NCI-H82 treated with DMSO at 0.1 percent for 48 hours (cell line): ENCODE results near the gene MPLKIP.
"Not testable (repeated sequence)": the region's sequence is repeated elsewhere in the genome, so short reads cannot be mapped to it uniquely, and the experiment has no call there.

Source experiments
- DNase-seq: peaks from one replicate; lab custom pipeline; 2025; ENCODE audit not compliant: unreplicated experiment; lab: John Stamatoyannopoulos, UW

The MPLKIP gene

GRCh38 chr7:40134428-40135316 lies at the start of gene MPLKIP, which contains the start of gene SUGCT:
TSS of gene MPLKIP (minus strand) at chr7:40134622. CDS start at chr7:40134567, 55 bp downstream.
TSS of gene SUGCT (plus strand) at chr7:40135005.
- DNase-seq, result peak; percentile 88

- no peak for DNase-seq
These were observed 48.0 kb upstream of the MPLKIP start for GRCh38 chr7:40182452-40182851.

GRCh38 chr7:40177071-40177470 lies 42.6 kb upstream of the MPLKIP start:
- no peak for DNase-seq

GRCh38 chr7:40175725-40176510 lies 41.5 kb upstream of the MPLKIP start:
- DNase-seq, result no peak

- DNase-seq, result not testable (repeated sequence)
These were observed 40.8 kb upstream of the MPLKIP start for GRCh38 chr7:40175256-40175655.

GRCh38 chr7:40173121-40173520 lies 38.7 kb upstream of the MPLKIP start:
- not testable (repeated sequence) for DNase-seq

- not testable (repeated sequence) for DNase-seq
These were observed 33.8 kb upstream of the MPLKIP start for GRCh38 chr7:40168266-40168665.

GRCh38 chr7:40167291-40167690 lies 32.9 kb upstream of the MPLKIP start:
- no peak for DNase-seq

- no peak for DNase-seq
These were observed 30.8 kb upstream of the MPLKIP start for GRCh38 chr7:40165216-40165615.

- no peak for DNase-seq
These were observed 28.1 kb upstream of the MPLKIP start for GRCh38 chr7:40162516-40162915.

- no peak for DNase-seq
These were observed 22.6 kb upstream of the MPLKIP start for GRCh38 chr7:40156988-40157387.

- DNase-seq, result no peak
These were observed 17.1 kb upstream of the MPLKIP start for GRCh38 chr7:40151504-40151903.

- DNase-seq, result no peak
These were observed 14.2 kb upstream of the MPLKIP start for GRCh38 chr7:40148671-40149070.

GRCh38 chr7:40148247-40148580 lies 13.8 kb upstream of the MPLKIP start:
- DNase-seq, result not testable (repeated sequence)

- DNase-seq, result no peak
These were observed 13.2 kb upstream of the MPLKIP start for GRCh38 chr7:40147371-40148246.

- not testable (repeated sequence) for DNase-seq
These were observed 11.2 kb upstream of the MPLKIP start for GRCh38 chr7:40145596-40146130.

- DNase-seq, result not testable (repeated sequence)
These were observed 7.5 kb upstream of the MPLKIP start for GRCh38 chr7:40141916-40142315.

GRCh38 chr7:40139891-40140290 lies 5.5 kb upstream of the MPLKIP start:
- DNase-seq, result not testable (repeated sequence)

- peak; percentile 29 for DNase-seq
These were observed 4.6 kb upstream of the MPLKIP start for GRCh38 chr7:40138973-40139372.

GRCh38 chr7:40137563-40137962 lies 3.1 kb upstream of the MPLKIP start:
- DNase-seq, result no peak

GRCh38 chr7:40135317-40135610 lies 842 bp upstream of the MPLKIP start:
- DNase-seq, result no peak
